Fibroblast of mammary gland (primary cell): ENCODE measurements around the gene LOXL3.

Experiments used
- DNase-seq: peaks from one replicate; pipeline ENCODE4 v3.0.0-alpha.2; 2010; ENCODE audit warnings: low read depth
- H3K4me3 ChIP-seq: 2 replicates; pipeline ENCODE4 v1.5.1; 2011; ENCODE audit warnings: low read depth, mild to moderate bottlenecking, low read length, moderate library complexity; ENCODE audit not compliant: control insufficient read depth
- TF ChIP-seq, protein P1 (sequence below): conservative IDR thresholded peaks from 2 replicates; pipeline ENCODE4 v1.5.1; 2011; ENCODE audit warnings: low read depth, low read length, inconsistent platforms; ENCODE audit not compliant: control insufficient read depth, insufficient read depth

The LOXL3 gene

DNA sequence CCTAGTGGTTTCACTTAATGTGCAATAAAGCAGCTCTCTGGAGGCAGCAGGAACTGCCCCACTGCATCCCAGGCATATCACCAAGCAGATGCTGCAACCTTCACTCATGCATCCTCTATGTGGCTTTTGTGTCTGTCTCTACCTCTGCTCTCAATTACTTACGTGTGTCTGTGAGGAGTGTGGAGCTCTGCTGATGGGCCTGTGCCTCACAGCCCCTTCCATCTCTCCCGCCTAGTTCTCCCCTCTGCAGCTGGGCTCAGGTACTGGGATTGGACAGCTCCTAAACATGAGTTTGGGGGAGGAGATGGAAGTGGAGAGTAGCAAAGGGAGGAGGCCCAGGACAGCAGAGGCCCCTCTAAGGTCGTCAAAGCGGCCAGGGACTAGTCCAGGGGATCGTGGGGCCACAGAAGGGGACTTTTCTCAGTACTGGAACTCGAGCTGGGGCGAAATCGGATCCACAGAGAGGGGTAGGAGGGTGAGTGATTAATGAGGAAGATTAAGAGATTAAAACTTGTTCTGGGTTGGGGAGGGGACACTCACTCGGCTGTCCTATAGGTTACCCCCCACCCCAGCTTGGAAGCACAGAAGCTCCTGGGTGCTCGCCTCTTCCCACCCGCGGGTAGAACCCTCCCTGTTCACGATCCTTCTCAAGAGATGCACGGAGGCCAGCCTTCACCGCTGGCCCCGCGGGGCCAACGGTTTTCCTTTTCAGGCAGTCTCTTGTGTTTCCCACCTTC, 52.2 kb downstream of the LOXL3 start:
- no peak overlapping the region for H3K4me3 ChIP-seq
- TF ChIP-seq, protein P1, sequence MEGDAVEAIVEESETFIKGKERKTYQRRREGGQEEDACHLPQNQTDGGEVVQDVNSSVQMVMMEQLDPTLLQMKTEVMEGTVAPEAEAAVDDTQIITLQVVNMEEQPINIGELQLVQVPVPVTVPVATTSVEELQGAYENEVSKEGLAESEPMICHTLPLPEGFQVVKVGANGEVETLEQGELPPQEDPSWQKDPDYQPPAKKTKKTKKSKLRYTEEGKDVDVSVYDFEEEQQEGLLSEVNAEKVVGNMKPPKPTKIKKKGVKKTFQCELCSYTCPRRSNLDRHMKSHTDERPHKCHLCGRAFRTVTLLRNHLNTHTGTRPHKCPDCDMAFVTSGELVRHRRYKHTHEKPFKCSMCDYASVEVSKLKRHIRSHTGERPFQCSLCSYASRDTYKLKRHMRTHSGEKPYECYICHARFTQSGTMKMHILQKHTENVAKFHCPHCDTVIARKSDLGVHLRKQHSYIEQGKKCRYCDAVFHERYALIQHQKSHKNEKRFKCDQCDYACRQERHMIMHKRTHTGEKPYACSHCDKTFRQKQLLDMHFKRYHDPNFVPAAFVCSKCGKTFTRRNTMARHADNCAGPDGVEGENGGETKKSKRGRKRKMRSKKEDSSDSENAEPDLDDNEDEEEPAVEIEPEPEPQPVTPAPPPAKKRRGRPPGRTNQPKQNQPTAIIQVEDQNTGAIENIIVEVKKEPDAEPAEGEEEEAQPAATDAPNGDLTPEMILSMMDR: no peak
- no peak for DNase-seq

DNA sequence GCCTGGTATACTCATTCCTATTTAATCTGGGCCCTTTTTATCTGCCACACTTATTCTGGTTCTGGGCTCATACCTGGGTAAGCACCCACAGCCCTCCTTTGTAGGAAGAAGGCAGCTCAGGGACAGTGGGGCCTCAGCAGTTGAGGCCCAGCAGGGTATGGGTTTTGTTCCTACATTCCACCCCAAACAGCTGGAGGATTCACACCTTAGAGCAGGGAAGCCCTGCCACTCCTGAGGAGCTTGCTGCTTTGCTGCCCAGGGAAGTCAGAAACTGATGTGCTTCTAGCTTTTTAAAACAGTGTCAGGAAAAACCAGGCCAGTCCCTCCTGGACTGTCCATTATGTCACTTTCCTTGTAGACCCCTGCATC, 53.2 kb downstream of the LOXL3 start:
- TF ChIP-seq, protein P1: no peak
- H3K4me3 ChIP-seq: no peak overlapping the region
- DNase-seq: no peak

DNA sequence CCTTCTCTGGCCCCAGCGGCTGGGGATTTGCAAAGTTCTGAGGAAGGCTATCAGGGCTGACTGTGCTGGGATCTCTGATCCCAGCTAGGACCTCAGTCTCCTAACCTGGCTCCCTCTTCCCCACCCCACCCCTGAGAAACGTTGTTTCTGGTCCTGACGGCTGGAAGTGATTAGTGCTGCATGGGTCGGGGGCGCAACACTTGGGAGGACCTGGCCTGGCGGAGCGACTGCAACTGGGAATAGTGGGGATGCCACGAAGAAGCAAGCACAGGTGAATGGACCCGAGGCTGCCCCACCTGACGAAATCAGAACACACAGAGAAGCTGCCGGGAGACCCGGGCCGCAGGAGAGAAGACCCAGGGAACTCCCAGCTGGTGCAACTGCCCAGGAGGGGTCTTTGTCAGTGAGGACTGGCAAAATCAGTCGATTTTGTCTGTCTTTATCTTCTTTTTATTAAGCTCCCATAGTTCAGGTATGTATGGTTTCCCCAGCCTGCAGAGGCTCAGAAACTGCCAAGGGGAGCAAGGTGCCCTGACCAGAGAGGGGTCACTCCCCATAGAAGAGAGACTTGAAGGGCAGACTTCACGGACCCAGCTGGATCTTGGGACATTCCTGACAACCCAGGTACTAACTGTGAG, 53.7 kb downstream of the LOXL3 start:
- no peak for DNase-seq
- no peak overlapping the region for H3K4me3 ChIP-seq
- TF ChIP-seq, protein P1: no peak

DNA sequence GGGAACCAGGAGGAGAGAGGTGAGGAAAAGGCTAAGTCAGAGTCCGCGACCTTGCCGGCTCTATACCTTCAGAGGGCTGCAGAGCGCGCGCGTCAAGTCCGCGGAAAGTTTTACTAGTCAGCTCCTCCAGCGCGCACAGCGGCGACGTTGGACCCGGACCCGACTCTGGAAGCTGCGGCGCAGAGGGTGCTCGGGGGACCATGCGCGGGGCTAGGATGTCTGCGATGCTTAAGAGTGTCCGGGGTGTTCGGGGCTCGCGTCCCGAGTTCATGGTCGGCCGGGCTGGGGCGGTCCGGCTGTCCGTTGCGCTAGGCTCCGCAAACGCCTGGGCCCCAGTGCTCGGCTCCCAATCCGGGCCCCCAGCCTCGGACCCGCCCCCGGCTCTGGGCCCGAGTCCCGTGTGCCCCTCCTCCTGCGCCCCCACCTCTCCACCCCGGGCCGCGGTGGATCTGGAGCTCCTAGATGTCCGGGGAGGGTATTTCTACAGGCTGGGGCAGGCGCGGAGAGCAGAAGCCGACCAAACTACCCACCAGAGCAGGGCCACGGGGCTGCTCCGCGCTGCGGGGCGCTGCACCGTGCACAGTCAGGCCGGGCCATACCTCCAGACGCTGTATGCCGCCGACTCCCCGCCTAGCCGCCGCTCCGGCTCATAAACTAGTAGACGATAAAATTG, 54.3 kb downstream of the LOXL3 start, which contains the start of gene LBX2:
LBX2 (minus strand) TSS at position 337 of the 673 bp plus-strand sequence; CDS start at position 271, 66 bp downstream.
- DNase-seq: no peak
- TF ChIP-seq, protein P1: no peak
- peak within 1 kb of the TSS; percentile 37 for H3K4me3 ChIP-seq

DNA sequence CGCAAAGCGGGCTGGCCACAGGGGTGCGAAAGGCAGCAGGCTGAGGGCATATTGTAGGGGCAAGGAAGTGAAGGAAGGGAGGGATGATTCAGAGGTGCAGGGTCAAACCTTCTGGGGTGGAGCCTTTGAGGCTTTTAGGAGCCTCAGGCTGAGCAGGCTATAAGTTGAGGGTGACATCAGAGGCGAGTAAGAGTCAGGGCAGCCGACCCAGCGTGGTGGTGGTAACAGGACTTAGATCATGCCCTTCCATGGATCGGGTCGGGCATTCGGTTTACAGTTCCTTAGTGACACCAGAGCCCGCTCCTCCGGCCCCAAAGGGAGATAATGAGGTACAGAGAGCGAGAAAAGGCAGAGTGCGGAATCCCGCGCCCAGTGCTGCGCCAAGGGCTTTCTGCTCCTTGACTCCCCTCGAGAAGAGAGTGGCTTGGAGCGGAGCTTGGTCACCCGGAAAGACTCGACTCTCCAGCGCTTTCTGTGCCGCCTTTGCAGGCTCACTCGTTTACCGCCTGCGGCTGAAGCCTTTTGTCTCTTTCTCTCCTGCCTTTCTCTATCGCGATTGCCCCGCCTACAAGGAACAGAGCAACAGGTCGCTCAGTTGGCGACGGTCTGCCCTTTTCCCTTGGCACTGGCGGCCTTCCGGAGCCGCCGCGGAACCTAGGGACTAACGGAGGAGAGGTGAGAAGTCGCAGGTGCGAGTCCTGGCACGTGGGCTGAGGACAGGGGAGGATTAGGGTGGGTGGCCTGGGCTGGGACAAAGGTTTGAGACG, 55.1 kb downstream of the LOXL3 start:
- TF ChIP-seq, protein P1: no peak
- peak; percentile 58 for DNase-seq
- H3K4me3 ChIP-seq: peak overlapping the region; percentile 37

DNA sequence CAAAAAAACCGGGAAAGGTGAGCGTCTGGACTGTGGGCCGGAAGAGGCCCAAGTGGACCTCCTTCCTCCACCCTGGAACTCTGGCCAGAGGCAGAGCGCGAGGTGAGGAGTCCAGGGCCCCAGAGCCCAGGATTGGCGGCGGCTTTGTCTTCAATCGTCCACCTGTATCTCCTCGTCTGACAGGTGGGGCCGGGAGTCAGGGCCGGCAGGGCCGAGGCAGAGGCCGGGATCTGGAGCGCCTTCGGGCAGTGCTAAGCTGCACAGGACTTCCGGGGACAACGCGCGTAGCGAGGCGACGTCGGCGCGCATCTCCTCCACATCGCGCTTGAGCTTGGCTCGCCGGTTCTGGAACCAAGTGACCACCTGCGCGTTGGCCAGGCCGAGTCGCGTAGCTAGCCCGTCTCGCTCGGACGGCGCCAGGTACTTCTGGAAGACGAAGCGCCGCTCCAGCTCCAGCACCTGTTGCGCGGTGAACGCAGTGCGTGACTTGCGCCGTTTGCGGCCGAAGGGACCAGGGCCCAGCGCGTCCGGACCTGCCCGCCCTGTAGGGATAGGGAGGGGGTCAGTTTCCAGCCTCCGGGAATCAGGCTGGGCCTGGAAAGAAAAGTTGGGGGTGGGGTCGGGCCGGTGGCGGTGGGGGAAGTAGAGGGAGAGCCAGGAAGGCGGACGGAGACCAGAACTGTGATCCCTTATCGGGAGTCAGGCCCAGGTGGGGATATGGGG, 55.8 kb downstream of the LOXL3 start:
- peak overlapping the region; percentile 37 for H3K4me3 ChIP-seq
- TF ChIP-seq, protein P1: no peak
- DNase-seq: no peak
